ENCODE measurements around the gene BARHL2. TPM values are rescaled to one million over a fixed set of nuclear protein-coding genes. Genes with fewer than 3 reads are reported as not detected.
A peak's percentile ranks its signal among the peaks of the same experiment; 100 is the strongest.

BARHL2 gene
- polyA plus RNA-seq (2011; rRNA removed) (not detected in 2 replicates), polyA minus RNA-seq (2011; rRNA and poly(A)+ RNA removed) (not detected in 2 replicates)

DNA sequence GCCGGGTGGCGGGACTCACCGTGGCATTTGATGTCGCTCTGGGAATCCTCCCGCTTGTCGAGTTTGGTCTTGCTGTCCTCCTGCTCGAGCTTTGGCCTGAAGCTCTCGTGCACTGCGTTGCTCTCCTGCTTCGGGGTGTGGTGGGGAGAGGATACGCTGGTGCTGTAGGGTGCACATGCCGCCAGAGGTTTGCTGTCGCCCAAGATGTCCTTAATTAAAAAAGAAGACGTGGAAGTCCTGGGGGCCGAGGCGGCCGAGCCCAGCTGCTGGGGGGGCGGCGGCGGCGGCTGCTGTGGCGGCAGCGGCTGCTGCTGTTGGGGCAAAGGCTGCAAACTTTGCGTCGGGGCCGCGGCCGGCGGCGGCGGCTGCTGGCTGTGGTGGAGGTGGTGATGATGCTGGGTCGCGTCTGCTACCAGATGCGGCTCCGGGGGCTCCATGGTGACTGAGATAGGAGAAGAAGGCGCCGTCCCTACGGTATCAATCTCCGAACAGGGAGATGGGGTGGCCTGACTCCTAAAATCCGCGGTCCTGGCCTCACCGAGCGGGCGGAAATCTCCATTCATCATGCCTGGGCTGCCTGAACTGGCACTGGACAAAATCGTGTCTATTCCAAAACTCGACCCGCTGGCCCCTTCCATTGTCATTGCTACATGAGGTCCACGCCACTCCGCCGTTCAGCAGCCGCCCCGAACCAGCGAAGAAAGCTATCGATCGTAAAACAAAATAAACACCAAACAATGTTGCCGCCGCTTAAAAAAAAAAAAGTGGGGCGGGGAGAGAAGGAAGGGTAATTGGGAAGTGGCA lies at the start of gene BARHL2:
Gene BARHL2 (minus strand): TSS at position 751 of the 804 bp plus-strand sequence. CDS start 107 bp downstream, at position 644.
- Histone ChIP-seq H3K4me3 (ENCODE audit: low read depth, low read length) (peak within 1 kb of the TSS; percentile 43), H3K9me3 (ENCODE audit: control insufficient read depth, insufficient read depth, low read length) (peaks cover 17% of the 10 kb centered on the region; the same call in 1 of the 2 replicates), H3K27me3 (ENCODE audit: control insufficient read depth, insufficient read depth, low read length) (peaks cover 85% of the 10 kb centered on the region), H3K27ac (ENCODE audit: low read depth, low read length) (no peak within 1 kb of the TSS)
- no peak for DNase-seq (ENCODE audit: low read depth, low spot score)
- ChIA-PET CTCF (interaction anchor here (1.0 to 1.2 kb wide), 2 partner anchors 17 to 448 kb away, joined by 4 to 5 read pairs; no protein-coding TSS in a partner anchor), POLR2A (no interaction called here)
- TF ChIP-seq, protein P1, sequence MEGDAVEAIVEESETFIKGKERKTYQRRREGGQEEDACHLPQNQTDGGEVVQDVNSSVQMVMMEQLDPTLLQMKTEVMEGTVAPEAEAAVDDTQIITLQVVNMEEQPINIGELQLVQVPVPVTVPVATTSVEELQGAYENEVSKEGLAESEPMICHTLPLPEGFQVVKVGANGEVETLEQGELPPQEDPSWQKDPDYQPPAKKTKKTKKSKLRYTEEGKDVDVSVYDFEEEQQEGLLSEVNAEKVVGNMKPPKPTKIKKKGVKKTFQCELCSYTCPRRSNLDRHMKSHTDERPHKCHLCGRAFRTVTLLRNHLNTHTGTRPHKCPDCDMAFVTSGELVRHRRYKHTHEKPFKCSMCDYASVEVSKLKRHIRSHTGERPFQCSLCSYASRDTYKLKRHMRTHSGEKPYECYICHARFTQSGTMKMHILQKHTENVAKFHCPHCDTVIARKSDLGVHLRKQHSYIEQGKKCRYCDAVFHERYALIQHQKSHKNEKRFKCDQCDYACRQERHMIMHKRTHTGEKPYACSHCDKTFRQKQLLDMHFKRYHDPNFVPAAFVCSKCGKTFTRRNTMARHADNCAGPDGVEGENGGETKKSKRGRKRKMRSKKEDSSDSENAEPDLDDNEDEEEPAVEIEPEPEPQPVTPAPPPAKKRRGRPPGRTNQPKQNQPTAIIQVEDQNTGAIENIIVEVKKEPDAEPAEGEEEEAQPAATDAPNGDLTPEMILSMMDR (IDR thresholded peaks at IDR 0.05; ENCODE audit: low read depth, low read length), result no peak

DNA sequence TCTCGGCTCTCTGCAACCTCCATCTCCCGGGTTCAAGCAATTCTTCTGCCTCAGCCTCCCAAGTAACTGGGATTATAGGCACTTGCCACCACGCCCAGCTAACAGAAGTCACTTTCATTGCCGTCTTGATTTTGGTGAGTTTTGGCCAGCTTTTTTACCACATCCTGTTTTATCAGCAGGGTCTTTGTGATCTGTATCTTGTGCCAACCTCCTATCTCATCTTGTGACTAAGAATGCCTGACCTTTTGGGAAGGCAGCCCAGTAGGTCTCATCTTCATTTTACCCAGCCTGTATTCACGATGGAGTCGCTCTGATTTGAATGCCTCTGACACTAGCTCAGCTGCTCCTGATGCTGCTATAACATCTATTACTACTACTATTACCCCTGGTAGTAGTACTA lies 46.8 kb upstream of the BARHL2 start:
- TF ChIP-seq, protein P1 (IDR thresholded peaks at IDR 0.05; ENCODE audit: low read depth, low read length), result no peak
- Histone ChIP-seq H3K4me3 (ENCODE audit: low read depth, low read length) (no peak overlapping the region), H3K27ac (ENCODE audit: low read depth, low read length) (no peak overlapping the region), H3K9me3 (ENCODE audit: control insufficient read depth, insufficient read depth, low read length) (no peaks in the 10 kb centered on the region), H3K27me3 (ENCODE audit: control insufficient read depth, insufficient read depth, low read length) (no peaks in the 10 kb centered on the region)
- ChIA-PET POLR2A (no interaction called here), CTCF (no interaction called here)
- no peak for DNase-seq (ENCODE audit: low read depth, low spot score)

DNA sequence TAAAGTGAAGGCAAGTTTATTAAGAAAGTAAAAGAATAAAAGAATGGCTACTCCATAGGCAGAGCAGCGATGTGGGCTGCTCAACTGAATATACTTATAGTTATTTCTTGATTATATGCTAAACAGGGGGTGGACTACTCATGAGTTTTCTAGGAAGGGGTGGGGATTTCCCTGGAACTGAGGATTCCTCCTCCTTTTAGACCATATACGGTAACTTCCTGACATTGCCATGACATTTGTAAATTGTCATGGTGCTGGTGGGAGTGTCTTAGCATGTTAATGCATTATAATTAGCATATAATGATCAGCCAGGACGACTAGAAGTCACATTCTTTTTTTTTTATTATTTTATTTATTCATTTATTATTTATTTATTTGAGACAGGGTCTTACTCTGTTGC lies 46.4 kb upstream of the BARHL2 start:
- ChIA-PET POLR2A (no interaction called here), CTCF (no interaction called here)
- Histone ChIP-seq H3K4me3 (ENCODE audit: low read depth, low read length) (no peak overlapping the region), H3K9me3 (ENCODE audit: control insufficient read depth, insufficient read depth, low read length) (no peaks in the 10 kb centered on the region), H3K27ac (ENCODE audit: low read depth, low read length) (no peak overlapping the region), H3K27me3 (ENCODE audit: control insufficient read depth, insufficient read depth, low read length) (no peaks in the 10 kb centered on the region)
- DNase-seq (ENCODE audit: low read depth, low spot score), result no peak
- TF ChIP-seq, protein P1 (IDR thresholded peaks at IDR 0.05; ENCODE audit: low read depth, low read length), result no peak

DNA sequence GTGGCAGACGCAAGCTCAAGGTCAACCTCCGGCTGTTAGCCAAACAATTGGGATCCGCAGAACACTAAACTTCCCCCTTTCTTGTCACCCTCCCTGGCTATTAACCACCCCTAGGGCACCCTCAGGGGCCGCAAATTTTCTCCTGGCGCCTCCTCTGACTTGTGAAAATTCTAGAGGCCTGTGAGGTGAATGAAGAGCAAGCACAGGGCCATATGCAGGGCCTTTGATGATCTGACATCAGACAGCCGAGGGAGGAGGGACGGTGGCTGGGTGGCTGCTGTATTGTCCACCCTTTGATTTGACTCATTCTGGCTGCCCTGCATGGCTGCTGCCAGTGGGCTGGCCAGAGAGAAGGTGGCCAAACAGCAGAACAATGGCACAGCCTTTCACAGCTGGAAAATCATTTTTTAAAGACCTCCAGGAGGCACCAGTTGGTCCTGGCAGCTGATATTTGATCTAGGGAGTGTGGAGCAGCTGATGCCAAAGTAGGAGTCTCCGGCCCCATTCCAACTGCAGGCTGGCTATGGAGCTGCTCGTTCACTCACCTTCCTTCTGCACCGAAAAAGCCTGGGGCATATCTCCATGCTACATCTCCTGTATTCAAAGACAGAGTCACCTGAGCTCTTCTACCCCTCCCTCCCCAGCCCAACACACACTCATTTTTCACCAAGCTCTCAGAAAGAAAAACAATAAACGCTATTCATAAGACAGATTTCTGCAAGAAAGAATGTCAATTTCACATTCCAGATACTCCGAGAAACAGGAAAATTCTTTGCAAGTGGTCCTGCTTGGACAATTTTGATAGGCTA lies 44.9 kb upstream of the BARHL2 start:
- TF ChIP-seq, protein P1 (IDR thresholded peaks at IDR 0.05; ENCODE audit: low read depth, low read length), result no peak
- no peak overlapping the region for H3K27ac ChIP-seq (ENCODE audit: low read depth, low read length)
- no peaks in the 10 kb centered on the region for H3K9me3 ChIP-seq (ENCODE audit: control insufficient read depth, insufficient read depth, low read length)
- H3K4me3 ChIP-seq (ENCODE audit: low read depth, low read length), result no peak overlapping the region
- POLR2A ChIA-PET, result no interaction called here
- H3K27me3 ChIP-seq (ENCODE audit: control insufficient read depth, insufficient read depth, low read length), result no peaks in the 10 kb centered on the region
- no peak for DNase-seq (ENCODE audit: low read depth, low spot score)
- CTCF ChIA-PET, result no interaction called here

DNA sequence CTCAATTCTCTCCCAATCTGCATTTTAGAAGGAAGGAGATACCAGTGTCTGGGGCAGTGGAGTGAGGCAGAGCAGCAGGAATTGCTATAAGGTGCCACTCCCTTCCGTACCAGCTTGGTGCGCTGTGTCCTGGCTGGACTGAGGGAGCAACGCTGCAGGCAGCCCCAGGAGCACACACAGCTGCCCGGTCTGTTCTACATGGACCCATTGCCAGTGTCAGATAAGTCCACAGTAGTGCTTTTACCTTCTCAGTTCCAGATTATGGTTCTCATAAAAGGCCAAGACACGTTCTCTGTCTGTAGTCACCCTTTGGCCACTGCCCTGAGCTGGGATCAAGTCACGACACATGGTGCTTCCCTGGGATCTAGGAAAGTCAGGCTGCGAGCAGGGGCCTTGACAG lies 44.1 kb upstream of the BARHL2 start:
- CTCF ChIA-PET, result no interaction called here
- DNase-seq (ENCODE audit: low read depth, low spot score), result no peak
- no peaks in the 10 kb centered on the region for H3K27me3 ChIP-seq (ENCODE audit: control insufficient read depth, insufficient read depth, low read length)
- no peak overlapping the region for H3K4me3 ChIP-seq (ENCODE audit: low read depth, low read length)
- POLR2A ChIA-PET, result no interaction called here
- TF ChIP-seq, protein P1 (IDR thresholded peaks at IDR 0.05; ENCODE audit: low read depth, low read length), result no peak
- H3K27ac ChIP-seq (ENCODE audit: low read depth, low read length), result no peak overlapping the region
- H3K9me3 ChIP-seq (ENCODE audit: control insufficient read depth, insufficient read depth, low read length), result no peaks in the 10 kb centered on the region
